GM10266 (cell line): ENCODE data around the gene RANBP6.

ENCODE experiments used
- DNase-seq: peaks from one replicate; pipeline ENCODE4 v3.0.0; 2012; ENCODE audit errors: extremely low spot score
- CTCF ChIP-seq: IDR thresholded peaks from 2 replicates; pipeline ENCODE4 v1.5.1; 2012; ENCODE audit warnings: mild to moderate bottlenecking, low read depth; ENCODE audit not compliant: control insufficient read depth, insufficient read depth; ENCODE audit errors: missing control alignments

RANBP6 gene

GRCh38 chr9:6049798-6050197 lies 34.4 kb upstream of the RANBP6 start:
- peak; percentile 40 for DNase-seq
- TF ChIP-seq CTCF: peak; percentile 32

- TF ChIP-seq CTCF: no peak
- DNase-seq: no peak
Observed at GRCh38 chr9:6048039-6048438, 32.6 kb upstream of the RANBP6 start.

- no peak for DNase-seq
- no peak for TF ChIP-seq CTCF
Observed at GRCh38 chr9:6047020-6047419, 31.6 kb upstream of the RANBP6 start.

GRCh38 chr9:6045364-6045763 lies 29.9 kb upstream of the RANBP6 start:
- TF ChIP-seq CTCF: no peak
- DNase-seq: no peak

- TF ChIP-seq CTCF: no peak
- no peak for DNase-seq
Observed at GRCh38 chr9:6040077-6040476, 24.7 kb upstream of the RANBP6 start.

- DNase-seq: no peak
- TF ChIP-seq CTCF: no peak
Observed at GRCh38 chr9:6036391-6036790, 21.0 kb upstream of the RANBP6 start.

- no peak for TF ChIP-seq CTCF
- no peak for DNase-seq
Observed at GRCh38 chr9:6034954-6035353, 19.5 kb upstream of the RANBP6 start.
